GM18907 (cell line): Measurements from ENCODE around the gene CCN5.

Experiments used
- ATAC-seq: cut with Tn5 transposase; IDR thresholded peaks from one replicate; pipeline ENCODE4 v1.9.1; 2021; ENCODE audit warnings: mild to moderate bottlenecking, moderate library complexity; ENCODE audit not compliant: unreplicated experiment

CCN5 gene

GRCh38 chr20:44735816-44736169 is 20.6 kb downstream of the CCN5 start:
- ATAC-seq = no peak

GRCh38 chr20:44736170-44737021 is 21.2 kb downstream of the CCN5 start:
- no peak for ATAC-seq

GRCh38 chr20:44737116-44737515 is 21.9 kb downstream of the CCN5 start:
- no peak for ATAC-seq

- ATAC-seq = no peak
Measured at GRCh38 chr20:44738813-44739477, 23.8 kb downstream of the CCN5 start.

GRCh38 chr20:44739942-44740341 is 24.8 kb downstream of the CCN5 start:
- no peak for ATAC-seq

- ATAC-seq = no peak
Measured at GRCh38 chr20:44742304-44743079, 27.3 kb downstream of the CCN5 start.

GRCh38 chr20:44743080-44743701 is 28.0 kb downstream of the CCN5 start:
- no peak for ATAC-seq

GRCh38 chr20:44743916-44744655 is 28.9 kb downstream of the CCN5 start:
- ATAC-seq = no peak

- no peak for ATAC-seq
Measured at GRCh38 chr20:44745122-44745597, 30.0 kb downstream of the CCN5 start.

- no peak for ATAC-seq
Measured at GRCh38 chr20:44745598-44746366, 30.6 kb downstream of the CCN5 start, which contains the start of gene KCNK15. Gene KCNK15, plus strand, starts transcription at chr20:44745865. Its CDS starts 46 bp downstream, at chr20:44745911.

GRCh38 chr20:44746367-44747165 is 31.4 kb downstream of the CCN5 start:
- no peak for ATAC-seq

- ATAC-seq = no peak
Measured at GRCh38 chr20:44747166-44748004, 32.2 kb downstream of the CCN5 start.

- ATAC-seq = no peak
Measured at GRCh38 chr20:44748005-44748370, 32.8 kb downstream of the CCN5 start.

- no peak for ATAC-seq
Measured at GRCh38 chr20:44750081-44750805, 35.1 kb downstream of the CCN5 start.

GRCh38 chr20:44752099-44752931 is 37.1 kb downstream of the CCN5 start:
- ATAC-seq = no peak

GRCh38 chr20:44754554-44754953 is 39.4 kb downstream of the CCN5 start:
- no peak for ATAC-seq
